ENCODE results near the gene SF3B3. TPM values are rescaled to one million over a fixed set of nuclear protein-coding genes. Genes with fewer than 3 reads are reported as not detected.

The SF3B3 gene
- total RNA-seq, 2 experiments from 2014 or later = 195 to 441 TPM

- no peak for DNase-seq (ENCODE audit: low spot score)
- Histone ChIP-seq H3K4me2 (ENCODE audit: low read length) (no peak overlapping the region), H3K4me3 (ENCODE audit: low read depth, low read length, poor library complexity, severe bottlenecking) (no peak overlapping the region), H4K20me1 (ENCODE audit: insufficient read depth, low read length) (no peaks in the 10 kb centered on the region), H2AFZ (ENCODE audit: low read length) (no peak overlapping the region), H3K4me1 (ENCODE audit: insufficient read depth, low read length, poor library complexity, severe bottlenecking) (peaks cover 16% of the 10 kb centered on the region), H3K36me3 (ENCODE audit: insufficient read depth, low read length) (peaks cover 62% of the 10 kb centered on the region), H3K27ac (ENCODE audit: low read depth, low read length, poor library complexity, severe bottlenecking) (no peak overlapping the region), H3K9me3 (ENCODE audit: low read length) (no peaks in the 10 kb centered on the region), H3K9me2 (ENCODE audit: insufficient read depth, low read length) (no peaks in the 10 kb centered on the region), H3K79me2 (ENCODE audit: insufficient read depth, low read depth, low read length) (no peaks in the 10 kb centered on the region)
- ChIA-PET CTCF (ENCODE audit: unreplicated experiment) (no interaction called here), POLR2A (interaction anchor here (0.6 kb wide), 1 partner anchor 22 kb away, joined by 3 read pairs; no protein-coding TSS in a partner anchor)
- intact Hi-C loops (cut with micrococcal nuclease; ENCODE audit: unreplicated experiment) = no loop called here
- no TSS peak for BruUV-seq (replicated peaks)
- TF ChIP-seq CTCF (conservative IDR thresholded peaks at IDR 0.05; ENCODE audit: low read length) (no peak), EZH2phosphoT487 (IDR thresholded peaks at IDR 0.05; ENCODE audit: borderline replicate concordance, low read depth, low read length) (no peak)
These were observed 41.6 kb upstream of the SF3B3 start for GRCh38 chr16:70481929-70482536.

GRCh38 chr16:70482624-70483023, 41.0 kb upstream of the SF3B3 start:
- CTCF ChIA-PET (ENCODE audit: unreplicated experiment) = no interaction called here
- peaks cover 62% of the 10 kb centered on the region for H3K36me3 ChIP-seq (ENCODE audit: insufficient read depth, low read length)
- POLR2A ChIA-PET = no interaction called here
- no peak for DNase-seq (ENCODE audit: low spot score)
- H3K9me3 ChIP-seq (ENCODE audit: low read length) = no peaks in the 10 kb centered on the region
- H3K4me3 ChIP-seq (ENCODE audit: low read depth, low read length, poor library complexity, severe bottlenecking) = no peak overlapping the region
- H3K4me1 ChIP-seq (ENCODE audit: insufficient read depth, low read length, poor library complexity, severe bottlenecking) = peaks cover 16% of the 10 kb centered on the region
- H4K20me1 ChIP-seq (ENCODE audit: insufficient read depth, low read length) = no peaks in the 10 kb centered on the region
- no peak overlapping the region for H2AFZ ChIP-seq (ENCODE audit: low read length)
- peak overlapping the region; percentile 66 for H3K27ac ChIP-seq (ENCODE audit: low read depth, low read length, poor library complexity, severe bottlenecking)
- no peak overlapping the region for H3K4me2 ChIP-seq (ENCODE audit: low read length)
- H3K79me2 ChIP-seq (ENCODE audit: insufficient read depth, low read depth, low read length) = no peaks in the 10 kb centered on the region
- TF ChIP-seq EZH2phosphoT487 (IDR thresholded peaks at IDR 0.05; ENCODE audit: borderline replicate concordance, low read depth, low read length) (no peak), CTCF (conservative IDR thresholded peaks at IDR 0.05; ENCODE audit: low read length) (no peak)
- BruUV-seq (replicated peaks) = no TSS peak
- no peaks in the 10 kb centered on the region for H3K9me2 ChIP-seq (ENCODE audit: insufficient read depth, low read length)
- intact Hi-C loops (cut with micrococcal nuclease; ENCODE audit: unreplicated experiment) = no loop called here

- POLR2A ChIA-PET = interaction anchor here (0.6 to 1.6 kb wide), 4 partner anchors 20 to 137 kb away, joined by 3 to 4 read pairs (median 4); partner anchors contain the start of gene DDX19A
- DNase-seq (ENCODE audit: low spot score) = peak; percentile 88
- CTCF ChIA-PET (ENCODE audit: unreplicated experiment) = interaction anchor here (1.2 kb wide), 1 partner anchor 103 kb away, joined by 4 read pairs; no protein-coding TSS in a partner anchor
These were observed 40.2 kb upstream of the SF3B3 start for GRCh38 chr16:70483426-70483825.

More at GRCh38 chr16:70483426-70483825, 40.2 kb upstream of the SF3B3 start:
- Histone ChIP-seq H3K9me2 (ENCODE audit: insufficient read depth, low read length) (no peaks in the 10 kb centered on the region), H4K20me1 (ENCODE audit: insufficient read depth, low read length) (no peaks in the 10 kb centered on the region), H2AFZ (ENCODE audit: low read length) (no peak overlapping the region), H3K4me3 (ENCODE audit: low read depth, low read length, poor library complexity, severe bottlenecking) (no peak overlapping the region), H3K36me3 (ENCODE audit: insufficient read depth, low read length) (peaks cover 60% of the 10 kb centered on the region), H3K27ac (ENCODE audit: low read depth, low read length, poor library complexity, severe bottlenecking) (peak overlapping the region; percentile 66), H3K9me3 (ENCODE audit: low read length) (no peaks in the 10 kb centered on the region), H3K4me2 (ENCODE audit: low read length) (peak overlapping the region; percentile 27; the same call in 1 of the 2 replicates), H3K79me2 (ENCODE audit: insufficient read depth, low read depth, low read length) (no peaks in the 10 kb centered on the region), H3K4me1 (ENCODE audit: insufficient read depth, low read length, poor library complexity, severe bottlenecking) (peaks cover 16% of the 10 kb centered on the region)
- no TSS peak for BruUV-seq (replicated peaks)
- intact Hi-C loops (cut with micrococcal nuclease; ENCODE audit: unreplicated experiment) = no loop called here
- TF ChIP-seq CTCF (conservative IDR thresholded peaks at IDR 0.05; ENCODE audit: low read length) (no peak), EZH2phosphoT487 (IDR thresholded peaks at IDR 0.05; ENCODE audit: borderline replicate concordance, low read depth, low read length) (no peak)

Measured in OCI-LY7 (cell line).